Measurements from ENCODE around the gene TMEM106B. TPM values are rescaled to one million over a fixed set of nuclear protein-coding genes. Genes with fewer than 3 reads are reported as not detected.

Gene TMEM106B
- total RNA-seq, 2 donors from 2014 or later, result 37.8 to 52.3 TPM

DNA sequence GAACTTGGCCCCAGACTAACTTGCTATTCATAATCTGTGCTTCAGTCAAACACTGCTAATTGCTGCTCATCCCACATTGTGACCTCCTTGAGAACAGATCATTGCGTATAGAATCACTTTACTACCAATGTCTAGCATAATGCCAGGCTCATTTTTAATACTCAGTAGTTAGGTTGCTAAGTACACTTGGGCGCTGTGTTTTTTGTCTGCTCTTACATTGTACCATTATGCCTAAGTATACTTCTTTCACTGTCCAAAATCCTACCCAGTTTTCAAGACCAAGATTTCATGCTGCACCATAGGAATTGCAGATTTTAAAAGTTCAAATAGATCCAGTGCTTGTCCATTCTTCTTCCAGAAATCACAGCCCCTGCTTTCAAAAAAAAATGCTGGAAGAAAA is 32.8 kb upstream of the TMEM106B start:
- H3K27ac ChIP-seq, result no peak overlapping the region
- no peaks in the 10 kb centered on the region for H3K4me1 ChIP-seq
- no peaks in the 10 kb centered on the region for H3K36me3 ChIP-seq
- no peaks in the 10 kb centered on the region for H3K9me3 ChIP-seq
- TF ChIP-seq, protein P1, sequence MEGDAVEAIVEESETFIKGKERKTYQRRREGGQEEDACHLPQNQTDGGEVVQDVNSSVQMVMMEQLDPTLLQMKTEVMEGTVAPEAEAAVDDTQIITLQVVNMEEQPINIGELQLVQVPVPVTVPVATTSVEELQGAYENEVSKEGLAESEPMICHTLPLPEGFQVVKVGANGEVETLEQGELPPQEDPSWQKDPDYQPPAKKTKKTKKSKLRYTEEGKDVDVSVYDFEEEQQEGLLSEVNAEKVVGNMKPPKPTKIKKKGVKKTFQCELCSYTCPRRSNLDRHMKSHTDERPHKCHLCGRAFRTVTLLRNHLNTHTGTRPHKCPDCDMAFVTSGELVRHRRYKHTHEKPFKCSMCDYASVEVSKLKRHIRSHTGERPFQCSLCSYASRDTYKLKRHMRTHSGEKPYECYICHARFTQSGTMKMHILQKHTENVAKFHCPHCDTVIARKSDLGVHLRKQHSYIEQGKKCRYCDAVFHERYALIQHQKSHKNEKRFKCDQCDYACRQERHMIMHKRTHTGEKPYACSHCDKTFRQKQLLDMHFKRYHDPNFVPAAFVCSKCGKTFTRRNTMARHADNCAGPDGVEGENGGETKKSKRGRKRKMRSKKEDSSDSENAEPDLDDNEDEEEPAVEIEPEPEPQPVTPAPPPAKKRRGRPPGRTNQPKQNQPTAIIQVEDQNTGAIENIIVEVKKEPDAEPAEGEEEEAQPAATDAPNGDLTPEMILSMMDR (IDR thresholded peaks at IDR 0.05), result no peak
- no peak overlapping the region for H3K9ac ChIP-seq (ENCODE audit: low read depth in 2 of 2, low read length in 2 of 2)
- H3K27me3 ChIP-seq, result no peaks in the 10 kb centered on the region
- no peak for DNase-seq
- intact Hi-C loops (cut with DNase I), result no loop called here
- no peak overlapping the region for H3K4me3 ChIP-seq

DNA sequence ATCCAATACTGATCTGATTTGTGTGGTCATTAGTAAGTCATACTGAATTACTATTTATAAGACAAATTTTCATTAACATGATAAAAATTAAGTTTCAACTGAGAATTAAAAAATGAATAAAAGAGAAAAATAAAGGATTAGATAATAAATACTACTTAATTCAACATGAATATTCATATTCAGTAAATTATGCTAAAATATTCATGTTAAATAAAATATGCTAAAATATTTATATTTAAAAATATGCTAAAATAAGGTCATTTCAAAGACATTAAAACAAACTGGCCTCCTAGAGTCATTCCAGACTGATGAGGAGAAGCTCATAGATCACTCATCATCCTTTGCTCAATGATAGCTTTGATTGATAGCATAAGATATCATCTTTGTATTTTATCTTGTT is 16.7 kb upstream of the TMEM106B start:
- Histone ChIP-seq H3K4me3 (no peak overlapping the region), H3K9me3 (no peaks in the 10 kb centered on the region)

DNA sequence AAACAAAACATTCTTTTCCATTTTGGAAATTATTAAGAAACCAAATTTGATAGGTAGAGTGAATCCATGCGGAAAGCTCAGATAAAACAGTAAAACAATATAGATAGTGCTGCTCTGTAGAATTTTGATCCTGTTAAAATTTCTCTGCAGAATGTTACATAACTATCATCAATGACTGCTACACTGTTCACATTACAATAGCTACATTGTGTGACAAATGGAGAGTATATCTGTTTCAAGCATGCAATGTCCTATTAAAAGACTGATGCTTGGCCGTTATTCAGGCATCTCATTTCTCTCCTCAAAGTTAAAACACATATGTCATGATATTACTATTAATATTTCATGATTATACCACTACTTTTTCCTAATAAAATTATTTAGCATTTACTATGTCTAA is 14.7 kb upstream of the TMEM106B start:
- H3K27ac ChIP-seq, result no peak overlapping the region
- H3K4me1 ChIP-seq, result no peaks in the 10 kb centered on the region
- DNase-seq, result no peak
- H3K4me3 ChIP-seq, result no peak overlapping the region
- TF ChIP-seq, protein P1 (IDR thresholded peaks at IDR 0.05), result no peak
- H3K36me3 ChIP-seq, result no peaks in the 10 kb centered on the region
- intact Hi-C loops (cut with DNase I), result no loop called here
- no peaks in the 10 kb centered on the region for H3K9me3 ChIP-seq
- H3K9ac ChIP-seq (ENCODE audit: low read depth in 2 of 2, low read length in 2 of 2), result no peak overlapping the region
- H3K27me3 ChIP-seq, result no peaks in the 10 kb centered on the region

More for the DNA sequence above, 16.7 kb upstream of the TMEM106B start:
- Histone ChIP-seq H3K27ac (no peak overlapping the region), H3K9ac (ENCODE audit: low read depth in 2 of 2, low read length in 2 of 2) (no peak overlapping the region), H3K36me3 (no peaks in the 10 kb centered on the region), H3K4me1 (no peaks in the 10 kb centered on the region), H3K27me3 (no peaks in the 10 kb centered on the region)
- TF ChIP-seq, protein P1 (IDR thresholded peaks at IDR 0.05), result no peak
- intact Hi-C loops (cut with DNase I), result no loop called here
- no peak for DNase-seq

DNA sequence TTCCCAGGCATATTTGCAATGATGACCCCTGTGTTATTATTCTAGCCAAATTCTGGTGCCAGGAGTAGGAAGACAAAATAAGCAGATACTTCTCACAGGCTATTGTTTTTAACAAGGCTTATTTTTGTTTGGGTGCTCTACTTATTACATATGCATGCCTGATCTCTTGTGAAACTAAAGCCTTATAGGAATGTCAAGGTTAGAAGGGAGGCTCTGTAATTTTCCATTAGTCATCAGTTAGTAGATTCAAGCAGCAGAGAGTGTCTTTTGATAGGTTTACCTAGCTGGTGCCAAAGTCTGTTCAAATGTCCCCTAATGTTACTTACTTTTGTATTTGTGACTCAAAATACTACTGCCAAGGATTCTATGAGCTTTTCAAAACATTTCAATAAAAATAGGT is 11.7 kb upstream of the TMEM106B start:
- TF ChIP-seq, protein P1 (IDR thresholded peaks at IDR 0.05), result no peak
- intact Hi-C loops (cut with DNase I), result no loop called here
- H3K36me3 ChIP-seq, result no peaks in the 10 kb centered on the region
- no peaks in the 10 kb centered on the region for H3K27me3 ChIP-seq
- H3K27ac ChIP-seq, result no peak overlapping the region
- H3K9ac ChIP-seq (ENCODE audit: low read depth in 2 of 2, low read length in 2 of 2), result no peak overlapping the region
- no peaks in the 10 kb centered on the region for H3K4me1 ChIP-seq
- H3K4me3 ChIP-seq, result no peak overlapping the region
- H3K9me3 ChIP-seq, result no peaks in the 10 kb centered on the region
- DNase-seq, result no peak

DNA sequence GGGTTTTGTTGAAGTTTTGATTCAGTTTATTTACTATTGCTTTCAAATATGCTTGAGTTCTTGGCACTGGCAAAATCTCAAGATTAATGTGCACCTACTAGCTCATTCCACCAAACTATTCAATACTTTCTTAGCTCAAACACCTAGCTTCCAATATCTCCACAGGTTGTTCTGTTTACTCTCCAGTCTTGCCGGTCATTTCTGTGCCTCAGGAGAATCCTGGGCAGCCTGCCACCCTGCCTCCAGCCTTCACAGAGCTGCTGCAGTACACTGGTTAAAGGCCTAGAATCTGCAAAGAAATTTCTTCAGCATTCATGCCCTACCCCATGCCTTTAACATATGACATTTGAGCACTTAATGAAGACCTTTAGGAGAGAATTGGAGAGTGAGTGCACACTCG is 4.0 kb upstream of the TMEM106B start:
- Histone ChIP-seq H3K4me1 (peaks cover under 1% of the 10 kb centered on the region), H3K4me3 (no peak overlapping the region), H3K27ac (no peak overlapping the region), H3K27me3 (no peaks in the 10 kb centered on the region), H3K9me3 (no peaks in the 10 kb centered on the region), H3K9ac (ENCODE audit: low read depth in 2 of 2, low read length in 2 of 2) (no peak overlapping the region), H3K36me3 (no peaks in the 10 kb centered on the region)
- TF ChIP-seq, protein P1 (IDR thresholded peaks at IDR 0.05), result no peak
- intact Hi-C loops (cut with DNase I), result no loop called here
- DNase-seq, result no peak

DNA sequence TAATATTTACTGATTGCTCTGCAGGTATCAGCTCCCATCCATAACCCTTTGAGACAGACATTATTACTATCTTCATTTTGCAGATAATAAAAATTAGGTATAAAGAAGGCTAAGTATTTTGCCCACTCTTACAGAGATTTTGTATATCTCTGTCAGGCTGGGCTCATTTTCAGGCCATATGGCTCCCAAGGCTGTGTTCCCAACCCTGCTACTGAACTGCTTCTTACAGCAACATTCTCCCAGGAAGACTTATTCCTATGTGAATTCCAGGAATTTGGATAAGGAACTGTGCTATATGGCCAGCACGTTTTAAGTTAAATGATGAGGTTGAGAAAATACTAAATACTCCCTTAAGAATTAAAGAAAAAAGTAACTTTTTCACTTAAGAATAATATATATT is 1.9 kb upstream of the TMEM106B start:
- Histone ChIP-seq H3K36me3 (no peaks in the 10 kb centered on the region), H3K27me3 (no peaks in the 10 kb centered on the region), H3K4me3 (no peak overlapping the region), H3K27ac (no peak overlapping the region), H3K9ac (ENCODE audit: low read depth in 2 of 2, low read length in 2 of 2) (no peak overlapping the region), H3K9me3 (no peaks in the 10 kb centered on the region), H3K4me1 (peaks cover 6% of the 10 kb centered on the region)
- intact Hi-C loops (cut with DNase I), result no loop called here
- TF ChIP-seq, protein P1 (IDR thresholded peaks at IDR 0.05), result no peak
- no peak for DNase-seq
